ENCODE measurements around the gene SLC12A8. TPM values are rescaled to one million over a fixed set of nuclear protein-coding genes. Genes with fewer than 3 reads are reported as not detected.

SLC12A8 gene
- polyA plus RNA-seq, 1 of the 3 experiments (the other 2 are of a cell fraction), result 7.5 TPM

DNA sequence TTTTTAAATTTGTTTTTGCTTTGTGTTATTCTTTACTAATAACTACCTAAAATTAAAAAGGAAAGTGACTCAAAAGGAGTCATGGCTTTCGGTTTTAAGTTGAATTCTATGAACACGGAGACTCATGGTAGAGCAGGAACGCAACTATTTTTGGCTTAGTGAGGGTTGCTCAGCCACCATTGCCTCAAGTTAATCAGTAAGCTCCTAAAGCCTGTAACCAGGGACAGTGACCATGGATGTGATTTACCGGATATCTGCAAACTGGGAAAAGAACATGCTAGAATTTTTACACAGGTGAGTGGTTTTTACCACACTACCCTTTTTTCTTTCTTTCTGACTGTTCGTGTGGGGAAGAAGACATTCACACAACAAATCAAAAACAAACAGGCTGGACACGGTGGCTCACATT lies 11.8 kb downstream of the SLC12A8 start:
- Histone ChIP-seq H4K20me1 (ENCODE audit: insufficient read depth) (no peaks in the 10 kb centered on the region), H3K9me2 (no peaks in the 10 kb centered on the region), H3K4me1 (ENCODE audit: control insufficient read depth in 1 of 2, insufficient read depth in 2 of 2, low read depth in 1 of 2, low read length in 1 of 2) (no peaks in the 10 kb centered on the region; a peak in 1 of 4 replicates), H3K27me3 (ENCODE audit: insufficient read depth) (no peaks in the 10 kb centered on the region), H2AFZ (ENCODE audit: low read depth) (no peak overlapping the region), H3K27ac (ENCODE audit: low read depth in 2 of 2, low read length in 1 of 2) (no peak overlapping the region), H3F3A (replicated peaks; ENCODE audit: insufficient read depth) (no peaks in the 10 kb centered on the region), H3K4me3 (ENCODE audit: low read depth in 2 of 2, low read length in 1 of 2) (no peak overlapping the region), H3K79me2 (ENCODE audit: insufficient read depth) (no peaks in the 10 kb centered on the region), H3K4me2 (no peak overlapping the region), H3K9ac (no peak overlapping the region), H3K9me3 (no peaks in the 10 kb centered on the region), H3K36me3 (replicated peaks in 1 of 2; ENCODE audit: control insufficient read depth in 1 of 2, insufficient read depth in 2 of 2, low read length in 1 of 2) (no peaks in the 10 kb centered on the region)
- POLR2A ChIA-PET, result no interaction called here
- DNase-seq, result no peak
- CTCF ChIA-PET, result interaction anchor here (1.7 kb wide), 1 partner anchor 14 kb away, joined by 4 read pairs; no protein-coding TSS in a partner anchor
- TF ChIP-seq, protein P1, sequence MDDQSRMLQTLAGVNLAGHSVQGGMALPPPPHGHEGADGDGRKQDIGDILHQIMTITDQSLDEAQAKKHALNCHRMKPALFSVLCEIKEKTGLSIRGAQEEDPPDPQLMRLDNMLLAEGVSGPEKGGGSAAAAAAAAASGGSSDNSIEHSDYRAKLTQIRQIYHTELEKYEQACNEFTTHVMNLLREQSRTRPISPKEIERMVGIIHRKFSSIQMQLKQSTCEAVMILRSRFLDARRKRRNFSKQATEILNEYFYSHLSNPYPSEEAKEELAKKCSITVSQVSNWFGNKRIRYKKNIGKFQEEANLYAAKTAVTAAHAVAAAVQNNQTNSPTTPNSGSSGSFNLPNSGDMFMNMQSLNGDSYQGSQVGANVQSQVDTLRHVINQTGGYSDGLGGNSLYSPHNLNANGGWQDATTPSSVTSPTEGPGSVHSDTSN (IDR thresholded peaks at IDR 0.05), result no peak
- TF ChIP-seq MXI1 (IDR thresholded peaks at IDR 0.05; ENCODE audit: low read depth, low read length) (no peak), CHD2 (IDR thresholded peaks at IDR 0.05; ENCODE audit: low read length, partially characterized antibody) (no peak), POLR2AphosphoS5 (IDR thresholded peaks at IDR 0.05; ENCODE audit: low read depth, low read length) (no peak), FOXM1 (IDR thresholded peaks at IDR 0.05; ENCODE audit: low read depth) (no peak), SMC3 (IDR thresholded peaks at IDR 0.05; ENCODE audit: low read depth, low read length) (no peak), GATA2 (CRISPR knock-in tag; IDR thresholded peaks at IDR 0.05) (no peak), EZH2phosphoT487 (IDR thresholded peaks at IDR 0.05; ENCODE audit: borderline replicate concordance, low read depth) (no peak)
- TF ChIP-seq, protein P2, sequence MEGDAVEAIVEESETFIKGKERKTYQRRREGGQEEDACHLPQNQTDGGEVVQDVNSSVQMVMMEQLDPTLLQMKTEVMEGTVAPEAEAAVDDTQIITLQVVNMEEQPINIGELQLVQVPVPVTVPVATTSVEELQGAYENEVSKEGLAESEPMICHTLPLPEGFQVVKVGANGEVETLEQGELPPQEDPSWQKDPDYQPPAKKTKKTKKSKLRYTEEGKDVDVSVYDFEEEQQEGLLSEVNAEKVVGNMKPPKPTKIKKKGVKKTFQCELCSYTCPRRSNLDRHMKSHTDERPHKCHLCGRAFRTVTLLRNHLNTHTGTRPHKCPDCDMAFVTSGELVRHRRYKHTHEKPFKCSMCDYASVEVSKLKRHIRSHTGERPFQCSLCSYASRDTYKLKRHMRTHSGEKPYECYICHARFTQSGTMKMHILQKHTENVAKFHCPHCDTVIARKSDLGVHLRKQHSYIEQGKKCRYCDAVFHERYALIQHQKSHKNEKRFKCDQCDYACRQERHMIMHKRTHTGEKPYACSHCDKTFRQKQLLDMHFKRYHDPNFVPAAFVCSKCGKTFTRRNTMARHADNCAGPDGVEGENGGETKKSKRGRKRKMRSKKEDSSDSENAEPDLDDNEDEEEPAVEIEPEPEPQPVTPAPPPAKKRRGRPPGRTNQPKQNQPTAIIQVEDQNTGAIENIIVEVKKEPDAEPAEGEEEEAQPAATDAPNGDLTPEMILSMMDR (IDR thresholded peaks at IDR 0.05), result no peak
- TF ChIP-seq, protein P3, sequence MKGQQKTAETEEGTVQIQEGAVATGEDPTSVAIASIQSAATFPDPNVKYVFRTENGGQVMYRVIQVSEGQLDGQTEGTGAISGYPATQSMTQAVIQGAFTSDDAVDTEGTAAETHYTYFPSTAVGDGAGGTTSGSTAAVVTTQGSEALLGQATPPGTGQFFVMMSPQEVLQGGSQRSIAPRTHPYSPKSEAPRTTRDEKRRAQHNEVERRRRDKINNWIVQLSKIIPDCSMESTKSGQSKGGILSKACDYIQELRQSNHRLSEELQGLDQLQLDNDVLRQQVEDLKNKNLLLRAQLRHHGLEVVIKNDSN (IDR thresholded peaks at IDR 0.05; ENCODE audit: borderline replicate concordance, low read depth), result no peak
- 88% methylated on average over 6 of the region's 6 CpGs for WGBS (ENCODE audit: low lambda C conversion rate)

DNA sequence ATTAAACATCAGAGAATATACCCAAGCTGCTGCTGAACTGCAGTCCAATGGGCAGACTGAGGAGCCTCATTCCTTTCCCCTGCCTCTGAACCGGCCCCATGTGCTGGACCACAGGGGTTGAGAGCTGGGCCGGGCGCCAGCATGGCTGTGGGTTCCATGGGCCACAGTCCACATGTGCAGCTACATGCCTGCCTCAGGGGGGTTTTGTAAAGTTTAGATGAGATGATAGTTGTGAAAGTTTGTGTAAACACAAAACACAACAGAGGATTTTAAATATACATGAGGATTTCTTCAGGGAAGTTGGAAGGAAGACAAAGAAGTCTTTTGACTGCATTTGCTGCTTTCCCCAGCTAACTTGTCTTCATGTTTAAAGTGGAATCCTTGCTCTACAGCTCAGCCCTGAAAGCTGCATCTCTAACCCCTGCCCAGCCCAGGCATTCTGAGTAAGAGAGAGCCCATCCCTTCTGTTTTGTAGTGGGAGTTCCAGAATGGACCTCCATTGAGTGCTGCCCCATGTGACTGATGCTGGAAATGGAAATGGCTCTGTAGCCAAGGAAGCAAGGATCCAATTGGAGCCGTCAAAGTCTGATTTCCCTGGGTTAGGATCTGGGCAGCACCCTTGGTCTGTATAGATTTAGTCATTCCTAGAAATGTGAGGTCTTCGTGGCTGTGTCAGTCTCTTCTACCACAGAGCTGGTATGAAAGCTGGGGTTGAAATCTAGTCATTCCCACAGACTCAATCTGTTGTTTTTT lies 17.5 kb downstream of the SLC12A8 start:
- no peaks in the 10 kb centered on the region for H3K36me3 ChIP-seq (replicated peaks in 1 of 2; ENCODE audit: control insufficient read depth in 1 of 2, insufficient read depth in 2 of 2, low read length in 1 of 2)
- no peak for TF ChIP-seq FOXJ3 (CRISPR knock-in tag; IDR thresholded peaks at IDR 0.05)
- no peak for TF ChIP-seq NRF1 (IDR thresholded peaks at IDR 0.05; ENCODE audit: low read depth, low read length)
- TF ChIP-seq, protein P4, sequence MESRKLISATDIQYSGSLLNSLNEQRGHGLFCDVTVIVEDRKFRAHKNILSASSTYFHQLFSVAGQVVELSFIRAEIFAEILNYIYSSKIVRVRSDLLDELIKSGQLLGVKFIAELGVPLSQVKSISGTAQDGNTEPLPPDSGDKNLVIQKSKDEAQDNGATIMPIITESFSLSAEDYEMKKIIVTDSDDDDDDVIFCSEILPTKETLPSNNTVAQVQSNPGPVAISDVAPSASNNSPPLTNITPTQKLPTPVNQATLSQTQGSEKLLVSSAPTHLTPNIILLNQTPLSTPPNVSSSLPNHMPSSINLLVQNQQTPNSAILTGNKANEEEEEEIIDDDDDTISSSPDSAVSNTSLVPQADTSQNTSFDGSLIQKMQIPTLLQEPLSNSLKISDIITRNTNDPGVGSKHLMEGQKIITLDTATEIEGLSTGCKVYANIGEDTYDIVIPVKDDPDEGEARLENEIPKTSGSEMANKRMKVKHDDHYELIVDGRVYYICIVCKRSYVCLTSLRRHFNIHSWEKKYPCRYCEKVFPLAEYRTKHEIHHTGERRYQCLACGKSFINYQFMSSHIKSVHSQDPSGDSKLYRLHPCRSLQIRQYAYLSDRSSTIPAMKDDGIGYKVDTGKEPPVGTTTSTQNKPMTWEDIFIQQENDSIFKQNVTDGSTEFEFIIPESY (IDR thresholded peaks at IDR 0.05; ENCODE audit: borderline replicate concordance, low read depth), result no peak
- no peak for TF ChIP-seq FOXM1 (IDR thresholded peaks at IDR 0.05; ENCODE audit: low read depth)
- no peak for TF ChIP-seq GABPA (IDR thresholded peaks at IDR 0.05; ENCODE audit: low read depth)
- TF ChIP-seq RCOR1 (IDR thresholded peaks at IDR 0.05; ENCODE audit: low read length), result no peak
- TF ChIP-seq, protein P1 (IDR thresholded peaks at IDR 0.05), result no peak
- TF ChIP-seq FOSL2 (IDR thresholded peaks at IDR 0.05; ENCODE audit: borderline replicate concordance, low read depth), result no peak

More for the DNA sequence above, 17.5 kb downstream of the SLC12A8 start:
- Histone ChIP-seq H3K27me3 (ENCODE audit: insufficient read depth) (no peaks in the 10 kb centered on the region), H3K9ac (no peak overlapping the region), H3K4me3 (ENCODE audit: low read depth in 2 of 2, low read length in 1 of 2) (no peak overlapping the region), H3K27ac (ENCODE audit: low read depth in 2 of 2, low read length in 1 of 2) (no peak overlapping the region), H2AFZ (ENCODE audit: low read depth) (no peak overlapping the region), H3K9me3 (no peaks in the 10 kb centered on the region), H3K4me2 (no peak overlapping the region), H3K79me2 (ENCODE audit: insufficient read depth) (no peaks in the 10 kb centered on the region), H3F3A (replicated peaks; ENCODE audit: insufficient read depth) (no peaks in the 10 kb centered on the region), H4K20me1 (ENCODE audit: insufficient read depth) (no peaks in the 10 kb centered on the region), H3K9me2 (no peaks in the 10 kb centered on the region), H3K4me1 (ENCODE audit: control insufficient read depth in 1 of 2, insufficient read depth in 2 of 2, low read depth in 1 of 2, low read length in 1 of 2) (peaks cover 0 to 5% of the 10 kb centered on the region in 2 experiments; a peak in 1 of 4 replicates)
- CTCF ChIA-PET, result interaction anchor here (1.1 kb wide), 1 partner anchor 10 kb away, joined by 5 read pairs; no protein-coding TSS in a partner anchor
- WGBS (ENCODE audit: low lambda C conversion rate), result 89% methylated on average over 5 of the region's 5 CpGs
- no peak for DNase-seq
- POLR2A ChIA-PET, result no interaction called here

Measured in SK-N-SH (cell line).